Body of pancreas (tissue), 4 donors: ENCODE measurements around the gene NES. TPM values are rescaled to one million over a fixed set of nuclear protein-coding genes. Genes with fewer than 3 reads are reported as not detected.

ENCODE experiments used
- ATAC-seq: fragments of 150-250 bp; one replicate; pipeline ENCODE4 v1.9.1; 2016
- DNase-seq, 4 donors: peaks; one replicate each; pipeline ENCODE4 v3.0.0-alpha.2; 2019
- H3K27ac ChIP-seq, 4 donors: fragments of 200-600 bp; sonication (generic); 1 replicate in 3 of 4; 2 replicates in 1 of 4; pipeline versions ENCODE4 v1.5.1 to v1.6.1; 2016 to 2019; ENCODE audit warnings: mild to moderate bottlenecking in 1 of 4, mixed read lengths in 1 of 4, moderate library complexity in 1 of 4
- H3K27me3 ChIP-seq, 2 donors: fragments of 200-600 bp; sonication (generic); one replicate each; pipeline ENCODE4 v1.6.0; 2016; ENCODE audit warnings: mild to moderate bottlenecking in 1 of 2
- H3K36me3 ChIP-seq, 2 donors: fragments of 200-600 bp; sonication (generic); replicated peaks in 1 of 2; 2 replicates each; pipeline ENCODE4 v1.5.1; 2016; ENCODE audit warnings: low read depth in 2 of 2; ENCODE audit not compliant: insufficient read depth in 1 of 2
- H3K4me1 ChIP-seq: fragments of 200-600 bp; sonication (generic); one replicate; pipeline ENCODE4 v1.6.0; 2016
- H3K4me3 ChIP-seq, 2 donors: fragments of 200-600 bp; sonication (generic); 1 replicate in 1 of 2; 2 replicates in 1 of 2; pipeline ENCODE4 v1.5.1; 2016 to 2019
- H3K9me3 ChIP-seq, 3 donors: fragments of 200-600 bp; sonication (generic); 1 replicate in 2 of 3; 2 replicates in 1 of 3; pipeline ENCODE4 v1.5.1; 2016
- POLR2A ChIP-seq, 3 donors: fragments of 450-650 bp; IDR thresholded peaks; one replicate each; pipeline ENCODE4 v1.6.1; 2016; ENCODE audit warnings: antibody characterized with exemption in 3 of 3, mild to moderate bottlenecking in 2 of 3
- WGBS, 2 donors: methylation state at CpG; one replicate each; pipeline ENCODE4 v1.1.5; 2017; 5-methylcytosine and 5-hydroxymethylcytosine counted together
- intact Hi-C: fragments of 100-400 bp; cut with DNase I; formaldehyde crosslinking; loops from one replicate; pipeline ENCODE4 v1.15.1; 2023
- total RNA-seq, 2 donors: library from RNA; depleted of rRNA; stranded (reverse); fragments of >200 nt; gene quantifications; one replicate each; pipeline ENCODE4 v1.1.0, GENCODE V29; 2016
- TF ChIP-seq, protein P1 (sequence below), 7 experiments: fragments of 450-650 bp in 4 of 7; fragments of 200-600 bp in 3 of 7; sonication (generic) in 3 of 7; IDR thresholded peaks; one replicate each; pipeline ENCODE4 v1.5.1; 2016 to 2019; ENCODE audit warnings: antibody characterized with exemption in 7 of 7

Gene NES
- total RNA-seq, 2 donors from 2014 or later, result 4.2 to 12.2 TPM

DNA sequence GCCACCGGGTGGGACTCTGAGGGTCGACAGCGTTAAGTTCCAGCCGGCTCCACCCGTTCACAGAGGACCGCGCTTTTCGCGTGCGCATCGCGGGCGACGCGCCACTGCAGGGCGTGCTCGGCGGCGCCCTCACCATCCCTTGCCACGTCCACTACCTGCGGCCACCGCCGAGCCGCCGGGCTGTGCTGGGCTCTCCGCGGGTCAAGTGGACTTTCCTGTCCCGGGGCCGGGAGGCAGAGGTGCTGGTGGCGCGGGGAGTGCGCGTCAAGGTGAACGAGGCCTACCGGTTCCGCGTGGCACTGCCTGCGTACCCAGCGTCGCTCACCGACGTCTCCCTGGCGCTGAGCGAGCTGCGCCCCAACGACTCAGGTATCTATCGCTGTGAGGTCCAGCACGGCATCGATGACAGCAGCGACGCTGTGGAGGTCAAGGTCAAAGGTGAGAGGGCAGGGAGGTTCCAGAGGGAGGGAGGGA is 30.4 kb downstream of the NES start:
- H3K9me3 ChIP-seq, result no peaks in the 10 kb centered on the region
- no peak for DNase-seq
- no peak for ATAC-seq
- peaks cover 0 to 10% of the 10 kb centered on the region in 2 donors for H3K27me3 ChIP-seq
- no peak overlapping the region for H3K4me3 ChIP-seq
- H3K4me1 ChIP-seq, result peaks cover 23% of the 10 kb centered on the region
- 15 to 23% methylated on average over 15 to 51 of the region's 51 CpGs for whole genome bisulfite sequencing, 2 donors
- intact Hi-C loops, result no loop called here
- TF ChIP-seq POLR2A (IDR thresholded peaks at IDR 0.05), result no peak
- TF ChIP-seq, protein P1, sequence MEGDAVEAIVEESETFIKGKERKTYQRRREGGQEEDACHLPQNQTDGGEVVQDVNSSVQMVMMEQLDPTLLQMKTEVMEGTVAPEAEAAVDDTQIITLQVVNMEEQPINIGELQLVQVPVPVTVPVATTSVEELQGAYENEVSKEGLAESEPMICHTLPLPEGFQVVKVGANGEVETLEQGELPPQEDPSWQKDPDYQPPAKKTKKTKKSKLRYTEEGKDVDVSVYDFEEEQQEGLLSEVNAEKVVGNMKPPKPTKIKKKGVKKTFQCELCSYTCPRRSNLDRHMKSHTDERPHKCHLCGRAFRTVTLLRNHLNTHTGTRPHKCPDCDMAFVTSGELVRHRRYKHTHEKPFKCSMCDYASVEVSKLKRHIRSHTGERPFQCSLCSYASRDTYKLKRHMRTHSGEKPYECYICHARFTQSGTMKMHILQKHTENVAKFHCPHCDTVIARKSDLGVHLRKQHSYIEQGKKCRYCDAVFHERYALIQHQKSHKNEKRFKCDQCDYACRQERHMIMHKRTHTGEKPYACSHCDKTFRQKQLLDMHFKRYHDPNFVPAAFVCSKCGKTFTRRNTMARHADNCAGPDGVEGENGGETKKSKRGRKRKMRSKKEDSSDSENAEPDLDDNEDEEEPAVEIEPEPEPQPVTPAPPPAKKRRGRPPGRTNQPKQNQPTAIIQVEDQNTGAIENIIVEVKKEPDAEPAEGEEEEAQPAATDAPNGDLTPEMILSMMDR (IDR thresholded peaks at IDR 0.05), result no peak
- no peak overlapping the region for H3K27ac ChIP-seq
- H3K36me3 ChIP-seq, result no peaks in the 10 kb centered on the region

DNA sequence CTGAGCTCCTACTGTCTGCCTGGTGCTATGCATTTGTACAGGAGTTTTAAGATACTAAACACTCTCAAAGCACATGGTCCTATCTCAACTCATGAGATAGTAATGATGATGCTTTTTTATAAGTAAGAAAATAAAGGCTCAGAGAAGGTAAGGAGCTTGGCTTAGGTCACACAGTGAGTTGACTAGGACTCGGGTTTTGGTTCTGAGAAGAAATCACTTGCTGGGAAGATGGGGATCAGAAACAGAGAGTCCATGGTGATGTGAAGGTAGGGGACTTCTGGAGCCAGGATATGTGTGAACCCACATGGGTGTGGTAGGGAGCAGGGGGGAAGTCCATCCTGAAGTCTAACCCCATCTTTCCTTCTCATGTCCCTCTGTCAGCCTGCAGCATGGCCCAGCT is 31.5 kb downstream of the NES start:
- TF ChIP-seq, protein P1 (IDR thresholded peaks at IDR 0.05), result no peak
- no peak for TF ChIP-seq POLR2A (IDR thresholded peaks at IDR 0.05)
- H3K4me1 ChIP-seq, result peaks cover 30% of the 10 kb centered on the region
- H3K4me3 ChIP-seq, result no peak overlapping the region
- H3K36me3 ChIP-seq, result no peaks in the 10 kb centered on the region
- ATAC-seq (no peak), DNase-seq (no peak)
- WGBS, 2 donors, result 74 to 82% methylated on average over 1 of the region's 1 CpG
- intact Hi-C loops, result no loop called here
- H3K27me3 ChIP-seq, result peaks cover 0 to 21% of the 10 kb centered on the region in 2 donors
- H3K27ac ChIP-seq, result no peak overlapping the region
- no peaks in the 10 kb centered on the region for H3K9me3 ChIP-seq

- WGBS, 2 donors, result 45 to 51% methylated on average over 3 of the region's 3 CpGs
- peaks cover 0 to 22% of the 10 kb centered on the region in 2 donors for H3K27me3 ChIP-seq
- no peaks in the 10 kb centered on the region for H3K36me3 ChIP-seq
- H3K27ac ChIP-seq, result no peak overlapping the region
- H3K9me3 ChIP-seq, result no peaks in the 10 kb centered on the region
- DNase-seq, result no peak
- TF ChIP-seq, protein P1 (IDR thresholded peaks at IDR 0.05), result no peak
- no peak for TF ChIP-seq POLR2A (IDR thresholded peaks at IDR 0.05)
- peaks cover 30% of the 10 kb centered on the region for H3K4me1 ChIP-seq
- no peak for ATAC-seq
- no peak overlapping the region for H3K4me3 ChIP-seq
- intact Hi-C loops, result no loop called here
These were observed 32.2 kb downstream of the NES start for GRCh38 chr1:156645056-156645455.

DNA sequence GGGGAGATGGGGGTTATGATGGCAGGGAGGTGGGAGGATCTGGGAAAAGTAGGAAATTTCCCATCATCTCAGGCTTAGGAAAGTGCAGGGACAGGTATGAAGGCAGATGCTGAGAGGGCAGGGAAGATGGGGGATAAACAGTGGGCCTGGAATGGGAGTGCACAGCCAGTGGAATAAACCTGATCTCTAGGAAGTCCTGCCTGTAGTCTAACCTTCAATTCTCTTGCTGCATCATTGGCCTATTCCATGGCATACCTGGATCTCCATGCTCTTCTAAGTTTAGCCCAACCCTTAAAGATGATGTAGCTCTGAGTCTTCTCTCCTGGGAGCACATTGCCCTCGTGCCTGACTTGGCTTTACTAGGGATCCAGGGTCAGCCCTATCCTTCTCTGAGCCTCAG is 32.6 kb downstream of the NES start:
- no peak for TF ChIP-seq POLR2A (IDR thresholded peaks at IDR 0.05)
- TF ChIP-seq, protein P1 (IDR thresholded peaks at IDR 0.05), result no peak
- Histone ChIP-seq H3K9me3 (no peaks in the 10 kb centered on the region), H3K27ac (no peak overlapping the region), H3K36me3 (no peaks in the 10 kb centered on the region), H3K4me1 (peaks cover 28% of the 10 kb centered on the region), H3K27me3 (peaks cover 0 to 22% of the 10 kb centered on the region in 2 donors), H3K4me3 (no peak overlapping the region)
- 23 to 60% methylated on average over 1 of the region's 1 CpG for WGBS, 2 donors
- intact Hi-C loops, result no loop called here
- ATAC-seq (no peak), DNase-seq (no peak)

GRCh38 chr1:156644146-156644545 is 33.1 kb downstream of the NES start:
- Histone ChIP-seq H3K4me1 (peaks cover 24% of the 10 kb centered on the region), H3K36me3 (no peaks in the 10 kb centered on the region), H3K9me3 (no peaks in the 10 kb centered on the region), H3K27me3 (peaks cover 0 to 22% of the 10 kb centered on the region in 2 donors), H3K4me3 (no peak overlapping the region), H3K27ac (no peak overlapping the region)
- TF ChIP-seq, protein P1 (IDR thresholded peaks at IDR 0.05), result no peak
- TF ChIP-seq POLR2A (IDR thresholded peaks at IDR 0.05), result no peak
- intact Hi-C loops, result no loop called here
- ATAC-seq (no peak), DNase-seq (no peak)
- WGBS, 2 donors, result 75 to 83% methylated on average over 3 of the region's 3 CpGs
